ACHN (cell line): ENCODE data around the gene GSG1.
"Not testable (repeated sequence)": the region's sequence is repeated elsewhere in the genome, so short reads cannot be mapped to it uniquely, and the experiment has no call there.

Experiments used
- DNase-seq: peaks from one replicate; pipeline ENCODE4 v3.0.0-alpha.2; 2015
- in situ Hi-C: cut with HindIII; loops from 2 replicates; pipeline ENCODE4 v1.10.0; 2017; ENCODE audit warnings: low sequenced_read_pairs, low pct_ligation_motif_present, low pct_unique_long_range_greater_than_20kb

The GSG1 gene

DNA sequence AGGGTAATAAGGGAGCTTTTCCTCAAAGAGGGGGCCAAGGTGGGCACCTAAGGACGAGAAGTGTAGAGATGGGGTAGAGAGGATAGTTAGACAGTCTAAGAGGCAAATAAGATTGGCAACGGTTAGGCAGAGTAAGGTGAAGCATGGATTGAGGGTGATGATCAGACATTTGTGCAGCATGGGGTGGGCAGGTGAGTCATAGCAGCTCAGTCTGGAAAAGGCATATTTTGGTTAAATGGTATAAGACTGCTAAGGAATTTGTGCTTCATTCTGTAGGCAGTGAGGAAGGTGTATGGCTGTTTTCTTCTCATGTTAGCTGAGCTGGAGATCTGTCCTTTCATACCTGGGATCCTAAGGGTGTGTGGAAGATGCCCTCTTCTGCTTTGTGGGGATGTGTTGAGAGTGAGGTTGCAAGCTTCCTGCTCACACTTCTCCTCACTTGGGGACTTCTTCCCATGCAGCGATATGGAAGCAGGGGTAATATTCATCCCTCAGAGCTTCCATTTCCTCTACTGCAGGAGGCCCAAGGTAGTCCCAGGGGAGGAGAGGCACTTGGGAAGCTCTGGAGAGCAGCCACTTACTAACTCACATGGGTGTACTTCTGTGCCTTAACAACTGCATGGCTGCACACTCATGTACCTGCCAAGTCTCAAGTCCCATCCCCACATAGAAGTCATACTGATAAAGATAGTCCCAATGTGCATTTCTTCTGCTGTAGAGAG, 28.9 kb downstream of the GSG1 start:
- DNase-seq = no peak
- in situ Hi-C loops = no loop called here

DNA sequence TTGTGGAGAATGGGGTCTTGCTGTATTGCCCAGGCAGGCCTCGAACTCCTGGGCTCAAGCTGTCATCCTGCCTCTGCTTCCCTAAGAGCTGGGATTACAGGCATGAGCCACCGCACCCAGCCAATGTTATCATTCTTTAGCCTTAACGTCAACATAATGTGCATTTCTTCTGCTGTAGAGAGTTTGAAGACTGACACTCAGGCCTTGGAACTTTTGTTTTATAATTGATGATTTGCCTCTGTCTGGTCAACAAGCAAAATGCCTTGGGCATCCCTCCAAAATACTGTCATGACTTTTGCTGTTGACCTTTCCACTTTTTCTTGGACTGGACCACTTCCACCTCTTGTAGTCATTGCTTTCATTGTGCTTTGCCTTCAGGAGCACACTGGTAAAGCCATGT, 30.3 kb downstream of the GSG1 start:
- no peak for DNase-seq
- in situ Hi-C loops = no loop called here

DNA sequence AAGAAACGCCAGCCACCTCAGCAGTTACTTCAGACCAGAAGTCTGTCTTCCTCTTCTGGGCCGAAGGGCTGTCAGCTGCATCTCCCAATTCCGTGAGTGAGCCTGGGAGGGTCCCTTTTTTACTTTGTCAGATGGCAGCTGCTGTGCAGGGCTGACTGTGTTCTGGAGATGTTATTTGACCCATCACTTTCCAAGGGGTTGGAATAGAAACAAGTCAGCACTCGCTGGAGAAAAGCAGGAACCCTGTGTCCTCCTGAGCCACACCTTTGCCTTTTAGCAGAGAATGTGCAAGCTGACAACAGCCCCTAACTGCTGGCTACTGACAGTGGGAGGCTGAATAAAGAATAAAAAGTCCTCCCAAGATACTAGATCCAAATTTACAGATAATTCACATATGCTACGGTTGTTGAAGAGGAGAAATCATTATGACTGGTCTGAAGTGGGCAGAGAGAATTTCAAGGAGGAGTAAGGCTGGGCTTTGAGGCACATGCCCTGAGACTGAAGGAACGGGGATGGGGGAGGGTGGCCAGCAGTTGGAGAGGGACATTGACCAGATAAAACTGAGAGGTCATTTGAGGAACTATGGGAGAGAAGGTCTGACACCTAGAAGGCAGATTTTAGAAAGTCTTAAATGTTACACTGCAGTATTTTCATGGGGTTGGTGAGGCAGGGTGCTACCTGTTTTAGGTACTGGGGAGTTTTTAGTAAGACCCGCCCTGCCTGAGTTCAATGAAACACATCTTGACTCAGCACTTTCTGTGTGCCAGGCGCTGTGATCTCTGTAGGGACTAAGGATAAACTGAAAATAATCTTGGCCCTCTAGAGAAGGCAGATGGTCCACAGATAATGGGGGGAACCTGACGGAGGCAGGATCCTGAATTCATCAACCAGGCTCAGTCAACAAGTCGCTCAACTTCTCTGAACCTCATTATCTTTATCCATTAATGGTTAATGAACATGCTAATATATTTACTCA, 31.9 kb downstream of the GSG1 start:
- in situ Hi-C loops = no loop called here
- DNase-seq = no peak

DNA sequence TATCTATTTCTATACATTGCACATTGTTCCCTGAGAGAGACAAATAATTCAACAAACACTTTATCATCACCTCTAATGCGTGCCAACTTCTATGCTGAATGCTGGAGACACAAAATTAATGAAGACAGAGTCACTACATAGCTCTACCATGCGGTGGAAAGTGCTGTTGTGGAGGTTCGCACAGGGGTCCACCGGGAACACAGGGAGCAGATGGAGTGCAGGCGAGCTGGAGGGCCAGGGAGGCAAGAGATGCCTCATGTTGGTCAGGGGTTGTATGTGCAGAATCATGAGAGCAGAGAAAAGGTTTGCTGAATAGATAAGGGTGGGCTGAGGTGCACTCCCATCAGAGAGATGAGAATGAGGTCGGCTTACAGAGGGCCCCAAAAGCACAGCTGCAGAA, 34.1 kb downstream of the GSG1 start:
- no peak for DNase-seq

DNA sequence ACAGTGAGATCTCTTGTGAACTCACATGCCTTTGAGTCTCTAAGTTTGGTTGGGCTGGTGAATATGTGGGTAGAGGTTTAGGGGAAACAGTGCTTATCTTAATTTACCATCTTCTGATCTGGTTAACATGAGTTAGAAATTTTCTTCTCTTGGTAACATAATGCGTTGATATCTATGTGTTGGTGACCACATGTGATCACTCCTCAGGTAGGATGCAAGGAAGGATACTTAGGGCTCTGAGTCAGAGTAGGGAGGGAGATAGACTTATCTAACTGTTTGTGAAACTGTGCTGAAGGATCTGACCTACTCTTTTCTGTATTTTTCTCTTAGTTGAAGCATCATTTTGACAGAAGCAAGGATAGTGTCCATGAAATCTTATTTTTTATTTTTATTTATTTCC, 36.1 kb downstream of the GSG1 start:
- in situ Hi-C loops = no loop called here
- no peak for DNase-seq

More for the DNA sequence above, 34.1 kb downstream of the GSG1 start:
- in situ Hi-C loops = no loop called here

DNA sequence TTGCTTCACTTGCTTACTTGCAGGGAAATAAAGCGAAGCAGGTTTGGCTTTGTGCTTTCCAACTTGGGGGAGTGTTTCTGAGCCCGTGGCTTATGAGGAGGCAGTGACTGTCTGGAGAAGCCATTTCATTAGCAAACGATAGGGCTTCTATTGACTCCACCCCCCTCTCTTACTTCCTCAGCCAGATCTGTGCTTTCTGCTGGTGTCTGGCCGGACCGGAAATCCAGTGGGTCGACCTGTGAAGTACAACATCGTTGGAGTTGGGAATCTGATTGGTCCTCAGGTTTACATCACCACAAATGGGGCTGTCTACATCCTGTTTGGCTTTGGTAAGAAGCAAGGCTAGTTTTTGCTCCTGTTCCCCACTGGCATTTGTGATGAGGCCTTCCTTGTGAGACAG, 37.0 kb downstream of the GSG1 start:
- no peak for DNase-seq
- in situ Hi-C loops = no loop called here

DNA sequence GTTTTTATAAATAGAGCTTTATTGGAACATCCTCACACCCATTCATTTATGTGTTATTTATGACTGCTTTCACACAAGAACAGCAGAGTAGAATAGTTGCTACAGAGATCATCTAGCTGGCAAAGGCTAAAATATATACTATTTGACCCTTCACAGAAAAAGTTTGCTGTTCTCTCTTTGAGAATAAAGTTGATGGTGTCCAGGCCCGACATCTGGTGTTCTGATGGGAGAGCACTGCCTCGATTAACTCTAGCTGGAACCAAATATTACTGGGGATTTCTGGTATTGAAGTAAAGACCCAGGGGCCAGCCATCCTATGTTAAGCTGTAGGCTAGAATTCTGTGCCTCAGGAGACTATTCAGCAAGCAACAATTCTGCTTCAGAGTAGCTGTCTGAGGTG, 37.5 kb downstream of the GSG1 start:
- in situ Hi-C loops = no loop called here
- DNase-seq = no peak

DNA sequence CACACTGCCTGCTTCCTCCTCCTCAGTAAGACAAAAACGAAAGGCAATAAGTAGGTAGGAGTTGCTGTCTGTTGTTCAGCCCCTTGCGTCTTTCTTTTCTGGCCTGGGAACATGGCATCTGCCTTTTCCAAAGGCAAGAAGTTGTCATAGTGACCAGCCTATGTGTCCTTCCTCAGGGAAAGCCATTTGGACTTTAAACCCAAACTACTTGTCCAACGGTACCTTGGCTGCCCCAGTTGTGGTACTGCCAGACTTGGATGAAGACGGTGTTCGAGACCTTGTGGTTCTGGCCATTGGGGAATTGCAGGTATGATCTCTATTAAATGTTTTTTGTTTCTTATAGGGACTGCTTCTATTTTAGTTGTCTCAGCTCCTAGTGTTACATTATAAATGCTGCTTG, 40.8 kb downstream of the GSG1 start:
- in situ Hi-C loops = no loop called here

DNA sequence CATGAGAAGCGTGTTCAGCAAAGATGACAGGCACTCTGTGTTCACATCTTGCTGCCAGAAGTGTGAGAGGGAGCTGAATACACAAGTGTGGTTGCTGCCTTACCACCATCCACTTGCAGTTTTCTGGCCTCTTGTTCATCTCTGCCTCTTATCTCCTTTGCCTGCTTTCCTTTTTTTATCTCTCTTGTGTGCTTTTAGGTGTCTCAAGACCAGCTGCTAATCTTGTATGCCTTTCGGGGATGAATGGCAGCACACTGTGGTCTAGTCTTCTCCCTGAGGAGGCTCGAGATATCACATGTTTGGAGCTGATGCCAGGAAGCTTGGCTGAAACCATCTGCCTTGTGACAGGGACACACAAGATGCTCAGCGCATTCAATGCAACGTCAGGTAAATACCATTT, 42.1 kb downstream of the GSG1 start:
- in situ Hi-C loops = no loop called here
- no peak for DNase-seq

More for the DNA sequence above, 40.8 kb downstream of the GSG1 start:
- DNase-seq = no peak

DNA sequence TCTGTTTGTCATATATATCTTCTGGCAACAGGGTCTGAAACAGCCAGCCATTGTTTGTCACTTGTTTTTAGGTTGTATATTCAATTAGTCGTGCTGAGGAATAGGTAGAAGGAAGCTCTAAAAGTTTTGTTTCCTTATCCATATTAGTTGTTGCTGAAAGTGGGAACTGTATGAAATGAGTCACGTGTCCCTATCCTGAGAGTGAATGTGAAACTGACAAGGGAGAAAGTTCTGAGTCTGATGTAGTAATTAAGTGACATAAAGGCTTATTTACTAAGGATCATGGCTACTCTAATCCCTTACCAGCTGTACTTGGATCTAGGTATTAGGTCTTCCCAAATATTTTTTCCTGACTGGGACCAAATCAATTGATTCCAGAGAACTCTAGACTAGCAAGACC, 42.9 kb downstream of the GSG1 start:
- in situ Hi-C loops = no loop called here
- no peak for DNase-seq

DNA sequence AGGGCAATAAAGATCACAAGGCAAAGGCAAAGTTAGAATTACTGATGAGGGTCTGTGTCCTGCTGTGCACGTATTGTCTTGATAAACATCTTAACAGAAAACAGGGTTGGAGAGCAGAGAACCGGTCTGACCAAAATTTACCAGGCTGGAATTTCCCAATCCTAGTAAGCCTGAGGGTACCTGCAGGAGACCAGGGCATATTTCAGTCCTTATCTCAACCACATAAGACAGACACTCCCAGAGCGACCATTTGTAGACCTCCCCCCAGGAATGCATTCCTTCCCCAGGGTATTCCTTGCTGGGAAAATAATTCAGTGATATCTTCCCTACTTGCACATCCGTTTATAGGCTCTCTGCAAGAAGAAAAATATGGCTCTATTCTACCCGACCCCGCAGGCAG, 49.9 kb downstream of the GSG1 start:
- in situ Hi-C loops, DNase-seq: not testable (repeated sequence)

DNA sequence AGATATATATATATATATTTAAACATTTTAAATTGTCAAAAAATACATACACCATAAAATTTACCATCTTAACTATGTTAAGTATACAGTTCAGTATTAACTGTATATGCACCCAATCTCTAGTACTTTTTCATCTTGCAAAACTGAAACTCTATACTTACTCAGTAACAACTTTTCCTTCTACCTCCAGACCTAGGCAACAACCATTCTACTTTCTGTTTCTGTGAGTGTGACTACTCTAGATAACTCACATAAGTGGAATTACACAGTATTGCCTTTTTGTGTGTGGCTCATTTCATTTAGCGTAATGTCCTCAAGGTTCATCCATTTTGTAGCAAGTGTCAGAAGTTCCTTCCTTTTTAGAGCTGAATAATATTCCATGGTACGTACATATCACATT, 51.0 kb downstream of the GSG1 start:
- in situ Hi-C loops = no loop called here
- DNase-seq = no peak

DNA sequence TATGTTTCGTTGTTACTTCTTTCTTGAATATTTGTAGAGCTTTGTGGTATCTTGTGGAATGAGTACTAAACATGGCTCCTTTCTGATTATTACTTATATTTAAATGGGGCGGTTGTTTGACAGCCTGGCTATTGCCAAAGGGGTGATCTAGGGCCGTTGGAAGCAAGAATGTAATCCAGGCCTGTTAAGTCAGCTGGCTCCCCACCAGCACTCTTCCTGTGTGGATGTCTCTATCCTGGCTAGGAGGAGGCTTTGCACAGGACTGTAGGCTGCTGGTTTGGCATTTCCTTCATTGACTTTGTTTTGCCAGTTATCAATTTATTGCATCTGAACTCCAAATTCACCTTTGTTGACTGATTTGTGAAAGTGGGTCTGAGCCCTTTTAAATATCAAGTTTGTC, 53.7 kb downstream of the GSG1 start:
- DNase-seq = no peak

DNA sequence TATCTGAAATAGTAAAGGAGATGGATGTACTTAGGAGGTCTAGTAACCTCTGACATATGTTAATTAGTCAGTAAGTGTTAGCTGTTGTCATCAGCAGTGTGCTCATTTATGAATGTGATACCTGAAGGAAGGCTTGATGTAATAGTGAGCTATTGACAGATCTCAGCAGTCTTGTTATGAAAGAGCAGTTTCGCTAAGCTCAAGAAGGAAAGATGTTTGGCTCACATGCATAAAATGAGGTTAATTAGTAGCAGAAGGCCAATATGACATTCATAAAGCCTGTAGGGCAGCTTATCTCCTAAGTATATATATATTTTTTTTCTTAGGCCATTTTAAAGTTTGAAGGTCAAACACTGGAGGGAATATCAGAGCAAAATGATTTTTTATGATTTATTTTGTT, 56.5 kb downstream of the GSG1 start:
- no peak for DNase-seq
- in situ Hi-C loops = no loop called here

More for the DNA sequence above, 53.7 kb downstream of the GSG1 start:
- in situ Hi-C loops = no loop called here

DNA sequence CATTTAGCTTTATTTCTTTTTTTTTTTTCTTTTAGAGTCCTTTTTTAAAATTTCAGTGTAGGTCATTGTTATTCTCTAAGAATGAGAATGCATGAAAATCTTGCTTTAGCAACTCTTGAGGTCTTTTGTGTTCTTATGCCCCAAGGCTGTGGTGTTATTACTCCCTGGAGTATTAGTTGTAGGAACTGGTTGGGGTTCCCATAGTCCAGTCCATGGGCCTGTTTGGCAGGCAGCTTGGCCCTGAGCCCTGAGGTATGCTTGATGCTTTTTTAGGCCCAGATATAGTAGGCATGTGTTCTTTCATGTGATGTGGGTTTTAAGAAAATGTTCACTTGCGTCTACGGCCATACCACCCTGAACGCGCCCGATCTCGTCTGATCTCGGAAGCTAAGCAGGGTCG, 57.7 kb downstream of the GSG1 start:
- DNase-seq = no peak
- in situ Hi-C loops = no loop called here

DNA sequence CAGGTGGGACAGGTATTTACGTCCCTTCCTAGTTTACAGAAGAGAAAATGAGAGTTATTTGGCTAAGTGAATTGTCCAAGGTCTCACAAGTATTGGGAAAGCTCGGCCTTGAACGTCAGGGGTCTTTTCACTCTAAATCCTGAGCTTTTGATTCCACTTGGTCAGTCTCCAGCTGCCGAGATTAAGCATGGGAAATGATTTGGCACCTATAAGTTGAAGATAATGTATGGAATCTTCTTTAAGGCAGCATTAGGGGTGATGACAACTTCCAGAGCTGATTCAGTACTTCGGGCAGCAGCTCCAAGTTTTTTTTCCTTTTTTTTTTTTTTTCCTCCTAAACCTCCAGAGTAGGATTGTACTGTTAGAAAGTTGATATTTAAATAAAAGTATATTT, 58.6 kb downstream of the GSG1 start:
- peak; percentile 9 for DNase-seq
- in situ Hi-C loops = no loop called here

DNA sequence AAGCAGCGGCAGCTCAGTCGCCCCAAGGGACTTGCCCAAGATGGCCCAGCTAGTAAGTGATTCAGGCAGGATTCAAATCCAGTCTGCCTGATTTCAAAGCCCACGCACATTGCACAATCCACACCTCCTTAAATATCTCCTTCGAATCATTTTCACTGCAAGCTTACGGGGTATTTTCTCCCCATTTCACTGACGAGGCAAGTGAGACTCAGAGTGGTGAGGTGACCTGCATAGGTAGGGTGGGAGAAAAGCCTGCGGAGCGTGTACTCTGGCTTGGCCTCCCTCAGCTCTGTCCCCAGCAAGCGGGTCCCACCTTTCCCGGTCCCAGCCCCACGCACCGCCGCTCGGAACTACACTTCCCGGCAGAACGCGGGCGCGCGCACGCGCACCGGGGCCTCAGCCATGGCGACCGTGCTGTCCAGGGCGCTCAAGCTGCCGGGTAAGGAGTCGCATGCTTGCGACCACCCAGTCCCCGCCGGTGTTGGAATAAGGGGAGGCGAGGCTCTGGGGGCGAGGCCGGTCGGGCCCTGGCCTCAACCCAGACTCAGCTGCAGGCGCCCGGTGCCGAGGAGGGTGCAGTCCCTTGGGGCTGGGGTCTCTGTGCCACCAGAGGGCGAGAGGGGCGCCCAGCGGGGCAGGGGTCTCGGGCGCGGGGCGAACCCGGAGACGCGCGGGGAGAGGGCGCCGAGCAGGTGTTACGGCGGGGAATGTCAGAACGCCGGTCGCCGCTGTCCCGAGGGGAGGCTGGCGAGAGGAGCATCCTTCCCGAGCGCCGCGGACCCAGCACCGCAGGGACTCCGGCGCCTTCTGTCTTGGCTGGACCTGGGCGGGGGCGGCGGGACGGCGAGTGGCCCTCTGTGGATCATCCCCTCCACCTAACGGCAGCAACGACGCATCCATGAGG, 59.2 kb downstream of the GSG1 start, which contains the start of gene FAM234B:
Gene FAM234B, plus strand, starts transcription at position 380 of the 904 bp plus-strand sequence. Its CDS starts 23 bp downstream, at position 403.
- in situ Hi-C loops = no loop called here
- peak; percentile 75 for DNase-seq

DNA sequence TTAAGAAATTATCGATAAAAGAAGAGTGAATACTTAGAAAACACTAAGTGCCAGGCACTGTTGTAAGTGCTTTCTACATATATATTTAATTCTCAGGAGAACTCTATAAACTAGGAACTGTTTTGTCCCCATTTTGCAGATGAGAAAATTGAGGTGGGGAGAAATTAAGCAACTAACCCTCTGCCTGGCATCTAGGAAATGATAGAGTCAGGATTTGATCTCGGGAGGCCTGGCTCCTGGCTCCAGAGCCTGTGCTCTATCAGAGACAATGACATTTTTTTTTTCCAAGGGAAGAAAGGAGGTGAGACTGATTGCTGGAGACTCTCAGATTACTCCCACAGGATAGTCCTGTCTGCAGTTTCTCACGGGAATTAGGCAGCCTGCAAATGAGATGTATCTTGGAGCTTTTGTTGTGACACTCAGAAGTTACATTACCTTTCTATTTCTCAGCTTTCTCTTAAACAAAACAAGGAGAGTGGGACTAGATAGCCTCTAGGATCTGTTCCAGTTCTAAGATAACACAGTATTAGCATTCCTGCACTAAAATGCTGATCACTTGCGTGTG, 60.7 kb downstream of the GSG1 start:
- DNase-seq = no peak
- in situ Hi-C loops = no loop called here
